HCT116 (cell line): Measurements from ENCODE around the gene ZNRF3. TPM values are rescaled to one million over a fixed set of nuclear protein-coding genes. Genes with fewer than 3 reads are reported as not detected.

Experiments
- ATAC-seq: fragments of 200-7000 bp; cut with Tn5 transposase; 2 replicates; pipeline ENCODE4 v1.9.1; 2020; ENCODE audit warnings: mild to moderate bottlenecking, moderate library complexity
- BruUV-seq: library from RNA; stranded (reverse); fragments of 400-500 nt; replicated peaks from 2 replicates; lab custom pipeline; 2021; lab: Mats Ljungman, UMichigan
- CTCF ChIA-PET: fragments of 300-600 bp; sonication (Branson Sonifier 250); formaldehyde crosslinking; loops from one replicate; lab custom pipeline; 2021; ENCODE audit warnings: antibody characterized with exemption; lab: Charles Lee
- POLR2A ChIA-PET: fragments of 300-600, 350-600 bp; sonication (Branson Sonifier 250); formaldehyde crosslinking; loops from one replicate; lab custom pipeline; 2021; ENCODE audit warnings: antibody characterized with exemption; lab: Charles Lee
- RAD21 ChIA-PET, 2 experiments: fragments of 300-600 bp; sonication (Branson Sonifier 250); formaldehyde crosslinking; loops; one replicate each; lab custom pipeline; 2023; ENCODE audit warnings: low total read pairs in 2 of 2; ENCODE audit not compliant: uncharacterized antibody in 2 of 2, unreplicated experiment in 2 of 2, low non-redundant PET in 1 of 2; lab: Charles Lee
- DNase-seq: peaks from one replicate; pipeline ENCODE4 v3.0.0-alpha.2; 2010; ENCODE audit warnings: low read depth, low spot score
- H2AFZ ChIP-seq: fragments of 200-600 bp; shearing (Covaris generic), sonication (generic); 2 replicates; pipeline ENCODE4 v1.6.1; 2017; ENCODE audit warnings: low read depth, mixed run types, mixed read lengths, antibody characterized with exemption, low read length; ENCODE audit not compliant: poor library complexity, severe bottlenecking
- H3K27ac ChIP-seq: 2 replicates; pipeline ENCODE4 v1.5.1; 2012; ENCODE audit warnings: low read depth, low read length
- H3K27me3 ChIP-seq: fragments of 200-600 bp; sonication (generic); 2 replicates; pipeline ENCODE4 v1.6.1; 2016; ENCODE audit warnings: mixed run types, low read length, mixed read lengths; ENCODE audit not compliant: insufficient read depth
- H3K36me3 ChIP-seq, 2 experiments: fragments of 200-500 bp in 1 of 2; fragments of 200-600 bp in 1 of 2; sonication (Bioruptor generic) in 1 of 2; sonication (generic) in 1 of 2; 2 replicates each; pipeline versions ENCODE4 v1.5.1 to v1.6.1; 2014 to 2016; ENCODE audit warnings: low read length in 2 of 2, inconsistent platforms in 1 of 2, mixed read lengths in 1 of 2, mixed run types in 1 of 2; ENCODE audit not compliant: insufficient read depth in 2 of 2, control insufficient read depth in 1 of 2
- H3K4me1 ChIP-seq, 2 experiments: fragments of 200-600 bp in 1 of 2; sonication (generic) in 1 of 2; 2 replicates each; pipeline versions ENCODE4 v1.5.1 to v1.6.1; 2012 to 2017; ENCODE audit warnings: low read length in 2 of 2, inconsistent platforms in 1 of 2, mild to moderate bottlenecking in 1 of 2, mixed read lengths in 1 of 2, mixed run types in 1 of 2, moderate library complexity in 1 of 2; ENCODE audit not compliant: insufficient read depth in 2 of 2, control insufficient read depth in 1 of 2
- H3K4me2 ChIP-seq: fragments of 200-600 bp; sonication (generic); 2 replicates; pipeline ENCODE4 v1.6.1; 2017; ENCODE audit warnings: mixed run types, low read length, mixed read lengths
- H3K4me3 ChIP-seq, 2 experiments: fragments of 200-600 bp in 1 of 2; sonication (generic) in 1 of 2; replicated peaks in 1 of 2; 2 replicates each; pipeline ENCODE4 v1.5.1; 2011 to 2016; ENCODE audit warnings: low read length in 2 of 2, control low read depth in 1 of 2, low read depth in 1 of 2, mild to moderate bottlenecking in 1 of 2, mixed read lengths in 1 of 2, mixed run types in 1 of 2
- H3K79me2 ChIP-seq: fragments of 200-600 bp; sonication (generic); 2 replicates; pipeline ENCODE4 v1.6.1; 2017; ENCODE audit warnings: mild to moderate bottlenecking, mixed run types, low read length, moderate library complexity, mixed read lengths; ENCODE audit not compliant: insufficient read depth
- H3K9ac ChIP-seq: fragments of 200-600 bp; sonication (generic); 2 replicates; pipeline ENCODE4 v1.6.1; 2016; ENCODE audit warnings: low read length, mixed read lengths
- H3K9me2 ChIP-seq: fragments of 200-600 bp; sonication (generic), shearing (Covaris generic); 2 replicates; pipeline ENCODE4 v1.6.1; 2017; ENCODE audit warnings: mixed run types, mild to moderate bottlenecking, moderate library complexity; ENCODE audit not compliant: insufficient read depth
- H3K9me3 ChIP-seq, 2 experiments: fragments of 200-500 bp in 1 of 2; fragments of 200-600 bp in 1 of 2; sonication (Bioruptor generic) in 1 of 2; sonication (generic) in 1 of 2; 2 replicates each; pipeline ENCODE4 v1.6.1; 2014 to 2017; ENCODE audit warnings: low read length in 2 of 2, mixed read lengths in 2 of 2, inconsistent platforms in 1 of 2, low read depth in 1 of 2, mild to moderate bottlenecking in 1 of 2, mixed run types in 1 of 2, moderate library complexity in 1 of 2; ENCODE audit not compliant: control insufficient read depth in 1 of 2, insufficient read depth in 1 of 2
- H4K20me1 ChIP-seq: fragments of 200-600 bp; sonication (generic), shearing (Covaris generic); 2 replicates; pipeline ENCODE4 v1.6.1; 2017; ENCODE audit warnings: mixed run types, mild to moderate bottlenecking, moderate library complexity; ENCODE audit not compliant: insufficient read depth
- ELF1 ChIP-seq: IDR thresholded peaks from 2 replicates; pipeline ENCODE4 v1.6.1; 2012; ENCODE audit warnings: low read depth, borderline replicate concordance
- EZH2 ChIP-seq: fragments of 200-600 bp; sonication (generic); IDR thresholded peaks from 2 replicates; pipeline ENCODE4 v1.6.1; 2017; ENCODE audit warnings: antibody characterized with exemption, mixed run types
- JUND ChIP-seq: IDR thresholded peaks from 2 replicates; pipeline ENCODE4 v1.6.1; 2012
- POLR2A ChIP-seq: IDR thresholded peaks from 2 replicates; pipeline ENCODE4 v1.7.0; 2011; ENCODE audit warnings: borderline replicate concordance; ENCODE audit not compliant: insufficient read depth, insufficient read length; ENCODE audit errors: extremely low read depth
- SIN3A ChIP-seq: IDR thresholded peaks from 2 replicates; pipeline ENCODE4 v1.6.1; 2012; ENCODE audit warnings: low read depth
- SRF ChIP-seq: IDR thresholded peaks from 2 replicates; pipeline ENCODE4 v1.6.1; 2012; ENCODE audit warnings: low read depth
- ZFX ChIP-seq: fragments of 450-650 bp; IDR thresholded peaks from 2 replicates; pipeline ENCODE4 v1.6.1; 2017
- intact Hi-C: fragments of 100-400 bp; cut with micrococcal nuclease; formaldehyde crosslinking; loops from 2 replicates; pipeline ENCODE4 v1.10.0; 2022
- total RNA-seq: library from RNA; stranded (reverse); gene quantifications from one replicate; pipeline ENCODE4 v1.2.1, GENCODE V29; 2021; ENCODE audit not compliant: unreplicated experiment

ZNRF3 gene
- total RNA-seq, 1 experiment from 2014 or later: 12.2 TPM

GRCh38 chr22:28942333-28942732 lies 59.0 kb downstream of the ZNRF3 start:
- RAD21 ChIA-PET: interaction anchor here in 1 of 2 experiments (0.7 kb wide), 1 partner anchor 248 kb away, joined by 3 read pairs; no protein-coding TSS in a partner anchor
- Histone ChIP-seq H3K36me3 (no peaks in the 10 kb centered on the region), H3K27me3 (no peaks in the 10 kb centered on the region), H3K4me3 (no peak overlapping the region), H3K27ac (no peak overlapping the region), H4K20me1 (no peaks in the 10 kb centered on the region; the same call in 1 of the 2 replicates), H2AFZ (no peak overlapping the region), H3K9me3 (no peaks in the 10 kb centered on the region), H3K9me2 (no peaks in the 10 kb centered on the region), H3K4me1 (peaks cover 14 to 16% of the 10 kb centered on the region in 2 experiments; a peak in 3 of 4 replicates), H3K9ac (no peak overlapping the region), H3K79me2 (peaks cover 65% of the 10 kb centered on the region), H3K4me2 (no peak overlapping the region)
- ATAC-seq (no peak), DNase-seq (no peak)
- POLR2A ChIA-PET: no interaction called here
- CTCF ChIA-PET: interaction anchor here (1.7 kb wide), 1 partner anchor 10 kb away, joined by 3 read pairs; no protein-coding TSS in a partner anchor
- no TSS peak for BruUV-seq
- intact Hi-C loops: no loop called here
- TF ChIP-seq ELF1 (no peak), SIN3A (no peak), POLR2A (no peak)
- TF ChIP-seq, all 23 proteins: peak for 0

- no TSS peak for BruUV-seq
- ChIA-PET CTCF (interaction anchor here (1.7 kb wide), 1 partner anchor 10 kb away, joined by 3 read pairs; no protein-coding TSS in a partner anchor), RAD21 (interaction anchor here in 1 of 2 experiments (0.7 kb wide), 1 partner anchor 247 kb away, joined by 3 read pairs; no protein-coding TSS in a partner anchor), POLR2A (no interaction called here)
- Histone ChIP-seq H3K27ac (no peak overlapping the region), H3K9ac (no peak overlapping the region), H4K20me1 (no peaks in the 10 kb centered on the region; the same call in 1 of the 2 replicates), H3K4me1 (peaks cover 8 to 13% of the 10 kb centered on the region in 2 experiments; a peak in 3 of 4 replicates), H3K9me3 (no peaks in the 10 kb centered on the region), H2AFZ (no peak overlapping the region), H3K4me3 (no peak overlapping the region), H3K27me3 (no peaks in the 10 kb centered on the region), H3K79me2 (peaks cover 66% of the 10 kb centered on the region), H3K36me3 (no peaks in the 10 kb centered on the region), H3K9me2 (no peaks in the 10 kb centered on the region), H3K4me2 (no peak overlapping the region)
- ATAC-seq: no peak
- no peak for TF ChIP-seq JUND
- no peak for TF ChIP-seq POLR2A
- TF ChIP-seq ZFX: no peak
- no peak for TF ChIP-seq EZH2
- TF ChIP-seq SRF: no peak
- no peak for DNase-seq
- intact Hi-C loops: no loop called here
Observed at GRCh38 chr22:28942801-28943500, 59.6 kb downstream of the ZNRF3 start.
